CD4-positive, alpha-beta T cell treated with Interleukin-15 for 1 hour (primary cell): ENCODE results near the gene RNF141.

Experiments
- DNase-seq: peaks from one replicate; pipeline ENCODE4 v3.0.0-alpha.2; 2020

The RNF141 gene

DNA sequence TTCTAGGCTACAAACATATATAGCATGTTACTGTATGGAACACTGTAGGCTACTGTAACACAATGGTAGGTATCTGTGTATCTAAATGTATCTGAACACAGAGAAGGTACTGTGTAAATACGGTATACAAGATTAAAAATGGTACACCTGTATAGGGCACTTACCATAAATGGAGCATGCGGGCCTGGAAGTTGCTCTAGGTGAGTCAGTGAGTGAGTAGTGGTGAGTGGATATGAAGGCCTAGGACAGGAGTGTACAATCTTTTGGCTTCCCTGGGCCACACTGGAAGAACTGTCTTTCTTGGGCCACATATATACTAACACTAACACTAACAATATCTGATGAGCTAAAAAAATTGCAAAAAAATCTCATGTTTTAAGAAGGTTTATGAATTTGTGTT, 21.4 kb downstream of the RNF141 start:
- DNase-seq, result no peak

DNA sequence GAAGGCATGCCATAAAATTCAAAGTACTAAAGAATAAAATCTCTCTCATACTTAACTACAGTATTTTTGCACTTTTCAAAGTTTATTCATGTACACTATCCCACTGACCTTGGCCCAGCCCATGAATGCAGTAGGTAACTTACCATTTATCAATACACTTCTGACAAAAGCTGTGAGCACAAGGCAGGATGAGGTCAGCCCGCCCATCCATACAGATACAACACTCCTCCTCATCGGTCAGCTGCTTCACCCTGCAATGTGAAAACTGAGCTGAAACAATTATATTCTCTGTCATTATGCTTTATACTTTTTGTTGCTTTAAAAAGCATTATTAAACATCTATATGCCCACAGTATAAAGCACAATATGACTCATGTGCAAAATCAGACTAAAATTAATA, 22.1 kb downstream of the RNF141 start:
- DNase-seq, result no peak

DNA sequence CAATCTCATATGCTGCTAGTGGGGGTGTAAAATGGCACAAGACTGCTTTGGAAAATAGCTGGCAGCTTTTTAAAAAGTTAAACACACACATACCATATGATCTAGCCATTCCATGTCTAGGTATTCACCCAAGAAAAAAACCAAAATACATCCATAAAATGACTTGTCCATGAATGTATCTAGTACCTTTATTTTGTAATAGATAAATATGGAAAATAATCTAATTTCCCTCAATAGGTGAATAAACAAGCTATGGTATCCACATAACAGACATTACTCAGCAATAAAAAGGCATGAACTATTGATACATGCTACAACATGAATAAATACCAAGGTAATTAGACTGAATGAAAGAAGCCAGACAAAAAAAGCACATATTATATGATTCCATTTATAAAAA, 22.9 kb downstream of the RNF141 start:
- DNase-seq, result no peak

DNA sequence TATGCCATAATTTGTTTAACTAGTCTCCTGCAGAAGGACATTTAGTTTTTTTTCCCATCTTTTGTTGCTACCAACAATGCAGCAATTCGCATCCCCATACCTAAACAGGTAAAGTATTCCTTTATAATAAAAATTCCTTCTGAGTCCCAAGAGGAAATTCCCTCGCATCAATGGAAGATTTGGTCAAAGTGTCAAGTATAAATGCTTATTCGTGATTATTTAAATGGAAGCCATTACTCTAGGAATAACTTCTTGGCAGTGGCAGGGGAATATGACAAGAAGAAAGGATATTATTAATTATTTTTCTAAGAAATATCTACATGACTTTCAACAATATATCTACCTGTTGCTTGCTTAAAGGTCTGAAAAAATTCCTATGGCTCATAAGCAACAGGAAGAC, 25.6 kb downstream of the RNF141 start:
- DNase-seq, result no peak

- DNase-seq, result no peak
Measured at GRCh38 chr11:10514709-10515108, 26.3 kb downstream of the RNF141 start.

- DNase-seq, result no peak
Measured at GRCh38 chr11:10514202-10514601, 26.8 kb downstream of the RNF141 start.

- no peak for DNase-seq
Measured at GRCh38 chr11:10511181-10511621, 29.8 kb downstream of the RNF141 start.

GRCh38 chr11:10506008-10506370, 35.0 kb downstream of the RNF141 start:
- no peak for DNase-seq

DNA sequence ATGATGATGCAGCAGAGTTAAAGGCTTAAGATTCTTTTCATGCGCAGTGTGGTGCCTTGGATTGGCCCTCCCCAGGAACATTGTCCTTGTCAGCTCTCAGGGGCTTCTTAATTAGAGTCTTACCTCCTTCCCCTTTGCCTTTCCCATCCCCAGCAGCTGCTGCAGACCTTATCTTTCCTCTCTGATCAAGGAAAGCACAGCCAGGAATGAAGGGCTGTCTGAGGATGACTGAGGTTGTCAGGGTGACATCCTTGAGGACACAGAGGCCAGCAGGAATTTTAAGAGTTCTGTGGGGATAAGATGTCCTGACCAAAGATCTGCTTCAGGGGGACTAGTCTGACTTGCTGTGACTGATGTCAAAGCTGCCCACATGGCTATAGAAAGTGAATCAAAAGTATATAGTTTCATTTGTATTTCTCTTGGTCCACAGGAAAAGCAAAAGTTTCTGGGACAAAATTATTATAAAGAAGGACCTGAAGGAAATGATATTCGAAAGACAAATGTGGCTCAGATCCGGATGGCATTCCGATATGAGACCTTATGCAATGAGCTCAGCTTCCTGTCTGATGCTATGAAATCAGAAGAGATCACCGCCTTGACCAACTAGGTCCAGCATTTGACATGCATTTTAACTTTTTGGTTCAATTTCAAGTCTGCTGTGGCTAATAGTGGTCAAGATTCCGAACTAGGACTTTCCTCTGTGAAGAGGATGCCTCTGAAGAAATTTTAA, 35.5 kb downstream of the RNF141 start:
- DNase-seq, result no peak

DNA sequence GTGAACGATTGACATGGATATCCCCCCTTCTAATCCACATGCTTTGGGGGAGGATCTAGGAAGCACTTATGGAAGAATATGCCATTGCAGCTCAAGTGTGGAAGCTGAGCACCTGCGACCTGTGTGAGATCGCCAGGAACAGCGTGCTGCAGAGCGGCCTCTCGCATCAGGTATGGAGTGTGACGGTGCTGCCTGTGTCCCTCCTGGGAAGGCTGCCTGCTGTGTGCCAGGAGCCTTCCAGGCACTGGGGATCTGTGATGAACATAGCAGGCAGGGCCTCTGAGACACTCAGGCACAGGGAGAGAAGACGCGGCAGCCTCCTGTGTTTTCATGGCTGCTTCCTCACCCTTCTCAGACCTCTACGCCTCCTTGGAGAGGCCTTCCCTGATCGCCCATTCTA, 36.5 kb downstream of the RNF141 start:
- DNase-seq, result no peak

- DNase-seq, result no peak
Measured at GRCh38 chr11:10503777-10504480, 37.1 kb downstream of the RNF141 start.

DNA sequence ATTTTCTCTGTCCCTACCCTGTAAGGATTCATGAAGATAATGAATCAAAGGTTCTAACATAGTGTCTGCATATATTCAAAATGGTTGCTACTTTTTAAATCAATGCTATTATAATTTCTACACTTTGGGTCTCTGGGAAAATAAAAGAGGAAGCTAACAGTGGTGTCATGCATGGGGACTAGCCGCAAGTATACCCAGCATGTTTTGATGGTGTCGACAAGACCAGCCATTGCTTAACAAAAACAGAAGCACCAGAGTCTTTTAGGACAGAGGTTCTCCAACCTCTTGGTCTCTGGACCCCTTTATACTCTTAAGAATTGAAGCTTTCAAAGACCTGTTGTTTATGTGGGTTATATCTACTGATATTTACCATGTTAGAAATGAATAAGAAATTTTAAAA, 37.8 kb downstream of the RNF141 start:
- peak; percentile 47 for DNase-seq

GRCh38 chr11:10502770-10503169, 38.2 kb downstream of the RNF141 start:
- DNase-seq, result peak; percentile 46

DNA sequence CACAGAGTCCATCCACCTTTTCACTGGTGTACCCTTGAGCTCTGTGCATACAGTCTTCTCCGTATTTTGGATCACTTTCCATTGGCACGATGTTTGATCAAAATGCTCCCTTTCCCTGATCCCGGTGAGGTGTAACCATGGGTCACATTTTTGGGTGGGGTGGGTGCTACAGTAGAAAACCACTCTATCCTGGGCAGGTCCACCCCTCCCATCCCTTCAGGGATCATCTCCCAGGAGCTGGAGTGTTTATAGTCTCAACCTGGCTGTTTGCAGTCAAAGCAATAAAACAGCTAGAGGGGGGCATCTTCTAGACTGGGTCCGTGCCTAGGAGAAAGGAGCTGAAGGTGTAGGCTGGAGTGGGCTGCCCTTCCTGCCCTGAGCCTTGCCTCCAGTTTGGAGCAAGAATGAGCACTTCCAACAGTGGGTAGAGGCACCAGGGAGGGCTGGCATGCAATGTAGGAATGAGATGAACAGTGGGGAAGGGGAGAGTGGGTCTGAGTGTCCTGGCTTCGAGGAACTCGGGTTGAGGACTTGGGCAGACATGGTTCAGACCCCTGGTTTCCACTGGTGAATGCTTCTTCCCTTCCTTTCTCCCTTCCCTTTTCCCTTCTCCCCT, 38.8 kb downstream of the RNF141 start:
- DNase-seq, result no peak

- DNase-seq, result no peak
Measured at GRCh38 chr11:10500757-10501684, 40.0 kb downstream of the RNF141 start.

DNA sequence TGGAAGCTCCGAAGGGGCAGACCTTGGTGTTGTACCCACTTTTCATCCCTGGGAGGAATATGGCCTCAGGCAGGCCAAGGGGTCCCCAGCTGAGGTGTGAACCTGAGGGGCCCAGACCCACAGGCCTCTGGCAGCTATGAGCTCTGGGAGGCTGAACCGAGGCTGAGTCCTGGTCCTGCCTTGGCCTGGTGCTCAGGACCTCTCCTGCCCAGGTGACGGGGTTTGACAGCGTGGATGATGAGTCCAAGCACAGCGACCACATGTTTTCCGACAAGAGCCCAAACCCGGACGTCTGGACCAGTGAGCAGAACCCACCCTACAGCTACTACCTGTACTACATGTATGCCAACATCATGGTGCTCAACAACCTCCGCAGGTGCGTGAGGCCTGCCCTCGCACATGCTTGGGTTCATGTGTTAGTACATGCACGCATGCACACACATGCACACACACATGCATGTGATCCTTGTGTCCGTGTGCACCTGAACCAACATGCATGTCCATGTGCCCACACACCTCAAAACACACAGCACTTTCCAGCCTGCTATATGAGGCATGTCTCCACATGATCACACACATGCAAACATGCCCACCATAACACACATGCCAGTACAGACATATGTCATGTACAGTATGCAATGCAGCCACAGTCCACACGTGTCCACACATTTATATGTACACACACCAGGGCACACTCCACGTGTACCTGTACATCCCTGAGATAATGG, 40.9 kb downstream of the RNF141 start:
- no peak for DNase-seq

DNA sequence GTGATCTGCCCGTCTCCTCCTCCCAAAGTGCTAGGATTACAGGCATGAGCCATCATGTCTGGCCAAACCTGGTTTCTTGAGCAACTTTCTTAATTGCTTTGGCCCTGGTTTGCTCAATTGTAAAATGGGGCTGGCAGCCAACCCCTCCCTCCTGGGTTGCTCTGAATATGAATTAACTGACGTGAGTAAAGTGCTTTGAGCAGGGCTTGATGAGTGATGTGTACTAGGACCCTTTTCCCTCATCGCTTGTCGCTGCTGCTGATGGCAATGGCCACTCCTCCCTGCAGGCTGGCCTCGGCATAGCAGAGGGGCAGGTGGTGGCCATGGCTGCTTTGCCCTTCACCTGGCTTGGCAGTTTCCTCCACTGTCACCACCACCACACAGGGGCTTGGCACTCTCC, 41.5 kb downstream of the RNF141 start:
- DNase-seq, result no peak

DNA sequence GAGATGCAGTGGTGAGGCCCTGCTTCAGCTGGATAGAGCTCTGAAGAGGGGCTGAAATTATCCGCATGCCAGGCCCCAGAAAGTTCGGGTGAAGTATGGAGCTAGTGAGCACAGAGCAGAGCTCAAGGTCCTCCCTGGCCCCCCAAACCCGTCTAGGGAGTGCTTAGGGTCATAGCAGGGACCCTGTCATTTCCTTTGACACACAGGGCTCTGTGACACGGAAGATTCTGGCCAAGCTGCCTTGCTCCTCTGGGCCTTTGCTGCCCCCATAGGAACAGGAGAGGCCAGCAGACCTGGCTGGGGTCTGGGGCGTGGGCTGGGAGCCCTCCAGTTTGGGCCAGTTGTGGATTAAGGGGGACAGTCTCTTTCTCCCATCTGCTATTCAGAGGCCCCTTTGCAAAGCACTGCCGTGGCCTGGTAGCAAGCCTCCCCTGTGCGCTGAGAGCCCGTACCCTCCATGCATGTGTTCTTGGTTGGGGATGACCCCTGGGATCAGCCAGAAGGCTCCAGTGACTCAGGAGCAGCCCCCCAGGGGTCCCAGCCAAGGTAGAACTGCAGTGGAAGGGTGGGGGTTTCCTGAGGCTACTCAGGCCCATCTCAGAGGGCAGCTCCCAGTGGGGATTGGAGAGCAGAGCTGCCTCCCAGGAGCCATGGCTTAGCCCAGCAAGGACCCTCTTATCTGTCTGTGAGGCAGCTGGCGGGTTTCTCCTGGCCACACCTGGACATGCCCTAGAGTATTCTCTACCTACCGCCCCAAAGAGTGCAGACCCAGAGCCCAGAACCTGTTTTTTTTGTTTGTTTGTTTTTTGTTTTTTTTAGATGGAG, 42.3 kb downstream of the RNF141 start:
- DNase-seq, result no peak

- no peak for DNase-seq
Measured at GRCh38 chr11:10498022-10498400, 43.0 kb downstream of the RNF141 start.

- no peak for DNase-seq
Measured at GRCh38 chr11:10497371-10498021, 43.5 kb downstream of the RNF141 start.
